ENCODE results near the gene ELMO2.

The ELMO2 gene

GRCh38 chr20:46336735-46337134, 69.7 kb downstream of the ELMO2 start:
- no peak for TF ChIP-seq ZFX (IDR thresholded peaks at IDR 0.05; ENCODE audit: borderline replicate concordance)
- TF ChIP-seq, protein P1, sequence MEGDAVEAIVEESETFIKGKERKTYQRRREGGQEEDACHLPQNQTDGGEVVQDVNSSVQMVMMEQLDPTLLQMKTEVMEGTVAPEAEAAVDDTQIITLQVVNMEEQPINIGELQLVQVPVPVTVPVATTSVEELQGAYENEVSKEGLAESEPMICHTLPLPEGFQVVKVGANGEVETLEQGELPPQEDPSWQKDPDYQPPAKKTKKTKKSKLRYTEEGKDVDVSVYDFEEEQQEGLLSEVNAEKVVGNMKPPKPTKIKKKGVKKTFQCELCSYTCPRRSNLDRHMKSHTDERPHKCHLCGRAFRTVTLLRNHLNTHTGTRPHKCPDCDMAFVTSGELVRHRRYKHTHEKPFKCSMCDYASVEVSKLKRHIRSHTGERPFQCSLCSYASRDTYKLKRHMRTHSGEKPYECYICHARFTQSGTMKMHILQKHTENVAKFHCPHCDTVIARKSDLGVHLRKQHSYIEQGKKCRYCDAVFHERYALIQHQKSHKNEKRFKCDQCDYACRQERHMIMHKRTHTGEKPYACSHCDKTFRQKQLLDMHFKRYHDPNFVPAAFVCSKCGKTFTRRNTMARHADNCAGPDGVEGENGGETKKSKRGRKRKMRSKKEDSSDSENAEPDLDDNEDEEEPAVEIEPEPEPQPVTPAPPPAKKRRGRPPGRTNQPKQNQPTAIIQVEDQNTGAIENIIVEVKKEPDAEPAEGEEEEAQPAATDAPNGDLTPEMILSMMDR (IDR thresholded peaks at IDR 0.05) = no peak
- H3K27ac ChIP-seq = no peak overlapping the region

DNA sequence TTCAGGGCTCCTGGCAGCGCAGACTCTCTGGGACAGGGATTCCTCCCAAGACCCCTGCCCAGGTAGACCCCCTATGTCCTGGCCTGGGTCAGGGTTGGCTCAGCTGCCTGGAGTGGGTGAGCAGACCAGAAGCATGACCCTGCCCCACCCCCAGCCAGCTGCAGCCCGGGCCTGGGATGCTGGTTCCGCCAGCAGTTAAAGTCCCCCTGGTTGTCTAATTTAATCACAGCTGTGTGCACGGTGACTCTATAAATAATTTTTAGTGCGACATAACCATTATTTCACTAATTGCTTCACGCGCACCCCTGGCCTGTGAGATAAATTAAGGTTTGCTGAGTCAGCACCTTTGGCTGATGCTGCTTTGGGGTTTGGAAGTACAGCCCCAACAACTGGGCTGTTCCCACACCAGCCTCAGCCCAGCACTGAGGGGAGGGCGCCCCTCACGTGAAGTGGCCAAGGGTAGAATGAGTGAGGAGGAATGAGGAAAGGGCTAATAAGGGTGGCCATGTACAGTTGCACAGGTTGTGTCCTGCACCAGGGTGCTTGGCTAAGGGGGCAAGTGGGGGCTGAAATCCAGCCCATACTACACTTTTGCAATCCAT, 72.0 kb downstream of the ELMO2 start:
- TF ChIP-seq ZFX (IDR thresholded peaks at IDR 0.05; ENCODE audit: borderline replicate concordance) = no peak
- TF ChIP-seq, protein P1 (IDR thresholded peaks at IDR 0.05) = no peak
- no peak overlapping the region for H3K27ac ChIP-seq

DNA sequence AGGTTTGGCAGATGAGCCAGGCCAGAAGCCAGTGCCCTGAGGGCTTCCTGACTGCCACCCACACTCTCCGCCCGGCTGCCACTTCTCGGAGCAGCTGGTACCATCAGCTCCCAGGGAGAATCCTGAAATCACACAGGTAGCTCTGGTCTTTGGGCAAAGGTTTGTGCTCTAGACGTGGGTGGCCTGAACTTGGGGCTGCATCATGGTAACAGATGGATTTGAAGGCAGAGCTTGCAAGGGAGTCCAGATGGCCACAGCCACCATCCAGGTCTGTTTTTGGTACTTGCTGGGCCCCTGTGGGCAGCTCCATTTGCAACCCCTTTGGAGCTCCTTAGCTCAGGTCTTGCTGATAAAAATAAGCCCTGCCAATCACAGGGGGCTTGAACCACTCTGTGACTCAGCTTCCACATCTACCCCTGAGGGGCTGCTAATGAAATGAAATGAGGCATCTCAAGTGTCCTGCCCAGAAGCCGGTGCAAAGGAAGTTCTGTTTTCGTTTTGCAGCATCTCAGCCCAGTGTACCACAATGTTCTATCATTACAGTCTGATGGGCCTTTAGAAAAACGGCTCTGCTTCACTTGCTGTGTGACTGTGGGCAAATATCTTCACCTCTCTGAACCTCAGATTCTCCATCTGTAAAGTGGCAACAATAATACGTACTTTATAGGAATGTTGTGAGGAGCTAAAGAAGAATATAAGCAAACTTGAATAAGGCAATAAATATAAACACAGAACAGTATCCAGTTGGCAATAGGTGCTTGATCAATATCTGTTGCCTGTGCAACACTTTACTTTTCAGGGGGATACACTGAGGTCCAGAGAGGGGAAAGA, 73.0 kb downstream of the ELMO2 start:
- TF ChIP-seq, protein P1 (IDR thresholded peaks at IDR 0.05) = no peak
- no peak for TF ChIP-seq ZFX (IDR thresholded peaks at IDR 0.05; ENCODE audit: borderline replicate concordance)
- H3K27ac ChIP-seq = no peak overlapping the region

DNA sequence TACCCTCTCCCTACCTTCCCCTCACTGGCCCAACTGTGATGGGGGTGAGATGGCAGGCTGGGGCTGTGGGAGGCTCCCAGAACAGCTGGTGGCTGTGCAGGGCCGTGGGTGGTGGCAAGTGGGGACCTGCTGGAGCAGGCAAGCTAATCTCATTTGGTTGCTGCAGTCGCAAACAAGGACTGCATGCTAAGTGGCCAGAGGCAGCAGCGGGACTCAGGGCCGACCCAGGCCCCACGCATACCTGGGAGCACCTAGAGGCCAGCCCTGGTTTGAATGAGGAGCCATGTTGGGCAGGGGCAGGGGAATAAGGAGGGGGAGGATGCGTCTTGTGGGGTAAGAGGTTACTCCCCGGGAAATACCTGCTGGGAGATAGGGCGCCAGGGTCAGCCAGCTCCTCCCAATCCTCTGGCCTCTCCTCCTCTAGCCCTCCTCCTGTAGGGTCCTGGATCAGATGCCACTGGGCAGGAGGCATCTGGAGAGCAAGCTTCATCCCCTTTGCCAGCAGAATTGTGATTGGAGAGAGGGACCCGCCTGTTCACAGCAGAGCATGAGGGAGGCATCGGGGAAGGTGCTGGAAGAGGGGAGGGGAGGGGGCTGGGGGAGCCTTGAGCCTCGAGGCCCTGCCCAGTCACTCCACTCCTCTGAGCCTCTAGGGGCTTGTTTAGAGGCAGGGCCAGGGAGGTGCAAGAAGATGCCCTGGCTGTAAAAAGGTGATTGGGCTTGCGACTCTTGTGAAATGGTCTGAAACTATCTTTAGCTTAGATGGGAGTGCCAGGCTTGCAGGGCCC, 73.8 kb downstream of the ELMO2 start:
- H3K27ac ChIP-seq = no peak overlapping the region
- TF ChIP-seq ZFX (IDR thresholded peaks at IDR 0.05; ENCODE audit: borderline replicate concordance) = no peak
- TF ChIP-seq, protein P1 (IDR thresholded peaks at IDR 0.05) = no peak

DNA sequence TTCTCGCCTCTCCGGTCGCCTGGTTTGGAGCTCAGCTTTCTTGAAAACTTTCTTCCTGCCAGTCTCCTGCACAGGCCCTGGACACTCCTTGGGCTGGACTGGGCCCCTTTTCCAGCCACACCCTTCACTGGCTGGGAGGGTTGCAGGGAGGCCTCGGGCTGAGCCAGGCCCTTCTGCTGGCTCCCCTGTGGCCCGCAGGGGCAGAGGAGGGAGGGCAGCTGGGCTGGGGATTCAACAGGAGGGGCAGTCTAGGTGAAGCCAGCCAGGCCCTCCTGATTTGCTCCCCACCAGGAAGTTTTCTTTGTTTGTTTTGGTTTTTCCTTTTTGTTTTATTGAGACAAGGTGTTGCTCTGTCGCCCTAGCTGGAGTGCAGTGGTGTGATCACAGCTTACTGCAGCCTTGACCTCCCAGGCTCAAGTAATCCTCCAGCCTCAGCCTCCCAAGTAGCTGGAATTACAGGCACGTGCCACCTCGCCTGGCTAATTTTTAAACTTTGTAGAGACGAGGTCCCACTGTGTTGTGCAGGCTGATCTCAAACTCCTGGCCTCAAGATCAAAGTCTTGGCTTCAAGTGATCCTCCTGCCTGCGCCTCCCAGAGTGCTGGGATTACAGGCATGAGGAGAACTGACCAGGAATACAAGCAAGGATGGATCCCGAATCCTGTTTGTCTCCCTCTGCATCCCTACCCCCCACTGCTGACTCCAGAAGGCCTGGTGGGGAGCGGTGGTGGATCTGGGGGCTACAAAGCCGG, 74.6 kb downstream of the ELMO2 start:
- no peak overlapping the region for H3K27ac ChIP-seq
- no peak for TF ChIP-seq ZFX (IDR thresholded peaks at IDR 0.05; ENCODE audit: borderline replicate concordance)
- TF ChIP-seq, protein P1 (IDR thresholded peaks at IDR 0.05) = no peak

- H3K27ac ChIP-seq = no peak overlapping the region
- no peak for TF ChIP-seq ZFX (IDR thresholded peaks at IDR 0.05; ENCODE audit: borderline replicate concordance)
- TF ChIP-seq, protein P1 (IDR thresholded peaks at IDR 0.05) = no peak
Measured at GRCh38 chr20:46330831-46331371, 75.5 kb downstream of the ELMO2 start.

Measured in 22Rv1 (cell line).